ENCODE measurements around the gene GLCE. TPM values are rescaled to one million over a fixed set of nuclear protein-coding genes. Genes with fewer than 3 reads are reported as not detected.

The GLCE gene
- total and polyA plus RNA-seq, 9 of the 15 experiments (the other 6 are each of a cell fraction or from before 2014, with no cell fraction given), result 4.6 to 12.3 (median 10.6) TPM

- no peak overlapping the region for H3K4me3 ChIP-seq
- ChIA-PET CTCF (ENCODE audit: low intra/inter-chr PET ratio) (no interaction called here), POLR2A (interaction anchor here (0.7 to 0.9 kb wide), 2 partner anchors 9 to 190 kb away, joined by 3 to 4 read pairs; no protein-coding TSS in a partner anchor)
- DNase-seq (ENCODE audit: extremely low read depth in 1 of 4, low spot score in 3 of 4), result no peak
- peaks cover 0 to 11% of the 10 kb centered on the region in 2 experiments; a peak in 2 of 5 replicates for H3K4me1 ChIP-seq (replicated peaks in 1 of 2; ENCODE audit: control insufficient read depth in 2 of 2, insufficient read depth in 2 of 2, low read length in 2 of 2)
- no peaks in the 10 kb centered on the region for H3K9me1 ChIP-seq (ENCODE audit: control insufficient read depth, insufficient read depth, low read length)
- TF ChIP-seq ZFP36 (IDR thresholded peaks at IDR 0.05; ENCODE audit: low read depth, low read length, partially characterized antibody) (no peak), ELF1 (tag; IDR thresholded peaks at IDR 0.05) (no peak), ZBTB11 (CRISPR knock-in tag; IDR thresholded peaks at IDR 0.05) (no peak), ZNF431 (CRISPR knock-in tag; IDR thresholded peaks at IDR 0.05) (no peak), SMARCB1 (IDR thresholded peaks at IDR 0.05; ENCODE audit: insufficient read length, low read depth) (no peak), CHD2 (IDR thresholded peaks at IDR 0.05; ENCODE audit: low read depth, low read length) (no peak), C11orf30 (IDR thresholded peaks at IDR 0.05; ENCODE audit: low read depth) (no peak), BCL6 (CRISPR knock-in tag; IDR thresholded peaks at IDR 0.05) (no peak), TAF15 (IDR thresholded peaks at IDR 0.05; ENCODE audit: low read depth, low read length) (no peak), THAP12 (CRISPR knock-in tag; IDR thresholded peaks at IDR 0.05) (no peak), ZBTB34 (CRISPR knock-in tag; IDR thresholded peaks at IDR 0.05) (no peak)
- no TSS peak for BruUV-seq (replicated peaks)
- H3K36me3 ChIP-seq (ENCODE audit: control insufficient read depth, insufficient read depth, low read length), result no peaks in the 10 kb centered on the region
- no peak overlapping the region for H3K4me2 ChIP-seq (ENCODE audit: insufficient read depth, low read length)
- no peak overlapping the region for H3K9ac ChIP-seq (ENCODE audit: insufficient read depth in 1 of 2, low read depth in 2 of 2, low read length in 2 of 2)
- no peaks in the 10 kb centered on the region; the same call in 1 of the 2 replicates for H4K20me1 ChIP-seq (replicated peaks; ENCODE audit: control insufficient read depth, insufficient read depth, low read length)
- WGBS (ENCODE audit: insufficient coverage, low coverage, missing lambda C conversion rate), result 2% methylated on average over 15 of the region's 16 CpGs
- H3K9me3 ChIP-seq (replicated peaks; ENCODE audit: control insufficient read depth, insufficient read depth, low read depth, low read length), result no peaks in the 10 kb centered on the region
- H3K27ac ChIP-seq (ENCODE audit: extremely low read depth, low read depth, low read length), result no peak overlapping the region
- intact Hi-C loops (cut with micrococcal nuclease) (no loop called here), in situ Hi-C loops (cut with MboI) (no loop called here)
- ATAC-seq, result no peak
- no peaks in the 10 kb centered on the region for H3K79me2 ChIP-seq (ENCODE audit: control insufficient read depth, insufficient read depth, low read length)
- FAIRE-seq, result no peak
- H3K27me3 ChIP-seq (ENCODE audit: control insufficient read depth in 2 of 2, insufficient read depth in 2 of 2, low read length in 2 of 2), result peaks cover 35 to 56% of the 10 kb centered on the region in 2 experiments; a peak in 4 of 5 replicates
- no peak overlapping the region for H2AFZ ChIP-seq (ENCODE audit: low read depth, low read length)
Observed at GRCh38 chr15:69299451-69299886, 139.0 kb downstream of the GLCE start.
